K562 (cell line): ENCODE results near the gene GALNT7. TPM values are rescaled to one million over a fixed set of nuclear protein-coding genes. Genes with fewer than 3 reads are reported as not detected.

Source experiments
- ATAC-seq: fragments of 200-7000 bp; cut with Tn5 transposase; 3 replicates; pipeline ENCODE4 v1.9.1; 2020; ENCODE audit warnings: moderate library complexity
- BruUV-seq: library from RNA; stranded (reverse); fragments of 400-500 nt; replicated peaks from 2 replicates; lab custom pipeline; 2021; lab: Mats Ljungman, UMichigan
- CTCF ChIA-PET: fragments of 300-600 bp; formaldehyde crosslinking; extraction: SDS; loops from one replicate; lab custom pipeline; 2021; ENCODE audit warnings: low intra/inter-chr PET ratio; lab: Yijun Ruan, JAX
- POLR2A ChIA-PET: fragments of 300-600, 350-650 bp; sonication (Branson Sonifier 250); formaldehyde crosslinking; extraction: SDS; loops from one replicate; lab custom pipeline; 2021; ENCODE audit warnings: antibody characterized with exemption, inconsistent platforms; lab: Yijun Ruan, JAX
- DNase-seq, 4 experiments: peaks; one replicate each; pipeline versions ENCODE4 v3.0.0 to v3.0.0-alpha.2; 2011 to 2018; ENCODE audit warnings: low spot score in 3 of 4, mixed read lengths in 3 of 4; ENCODE audit errors: extremely low read depth in 1 of 4
- FAIRE-seq: peaks from 2 replicates; lab custom pipeline; 2011; peaks lifted over from hg19 to GRCh38; lab: Jason Lieb, UNC
- H2AFZ ChIP-seq: 2 replicates; pipeline ENCODE4 v1.6.0; 2011; ENCODE audit warnings: low read depth, low read length, control low read depth, inconsistent platforms
- H3K27ac ChIP-seq: fragments of 200-600 bp; 3 replicates; pipeline ENCODE4 v1.8.0; 2011; ENCODE audit warnings: low read depth, mild to moderate bottlenecking, control low read depth, inconsistent platforms, low read length, moderate library complexity, mixed read lengths; ENCODE audit errors: extremely low read depth
- H3K27me3 ChIP-seq, 2 experiments: fragments of 300-600 bp in 1 of 2; 2 replicates in 1 of 2; 3 replicates in 1 of 2; pipeline versions ENCODE4 v1.6.0 to v1.8.0; 2011; ENCODE audit warnings: inconsistent platforms in 2 of 2, low read length in 2 of 2, mild to moderate bottlenecking in 1 of 2, mixed read lengths in 1 of 2, moderate library complexity in 1 of 2; ENCODE audit not compliant: control insufficient read depth in 2 of 2, insufficient read depth in 2 of 2
- H3K36me3 ChIP-seq: fragments of 300-600 bp; 3 replicates; pipeline ENCODE4 v1.8.0; 2011; ENCODE audit warnings: mild to moderate bottlenecking, low read length, inconsistent platforms; ENCODE audit not compliant: control insufficient read depth, insufficient read depth
- H3K4me1 ChIP-seq, 2 experiments: fragments of 200-600 bp in 1 of 2; replicated peaks in 1 of 2; 2 replicates in 1 of 2; 3 replicates in 1 of 2; pipeline versions ENCODE4 v1.5.1 to v1.8.0; 2011; ENCODE audit warnings: inconsistent platforms in 2 of 2, low read length in 2 of 2, mild to moderate bottlenecking in 1 of 2, mixed read lengths in 1 of 2, moderate library complexity in 1 of 2; ENCODE audit not compliant: control insufficient read depth in 2 of 2, insufficient read depth in 2 of 2
- H3K4me2 ChIP-seq: 2 replicates; pipeline ENCODE4 v1.6.1; 2011; ENCODE audit warnings: low read length, control low read depth, inconsistent platforms, mixed read lengths; ENCODE audit not compliant: insufficient read depth
- H3K4me3 ChIP-seq: fragments of 200-600 bp; sonication (generic), shearing (Covaris generic); 2 replicates; pipeline ENCODE4 v1.5.1; 2016; ENCODE audit warnings: control low read depth, inconsistent platforms
- H3K79me2 ChIP-seq: fragments of 200-600 bp; 3 replicates; pipeline ENCODE4 v1.8.0; 2011; ENCODE audit warnings: low read length, inconsistent platforms; ENCODE audit not compliant: control insufficient read depth, insufficient read depth
- H3K9ac ChIP-seq, 2 experiments: 2 replicates each; pipeline versions ENCODE4 v1.6.0 to v1.6.1; 2011; ENCODE audit warnings: low read depth in 2 of 2, low read length in 2 of 2, control low read depth in 1 of 2, inconsistent platforms in 1 of 2, mild to moderate bottlenecking in 1 of 2, mixed read lengths in 1 of 2; ENCODE audit not compliant: insufficient read depth in 1 of 2
- H3K9me1 ChIP-seq: one replicate; pipeline ENCODE4 v1.6.0; 2011; ENCODE audit warnings: inconsistent platforms, mild to moderate bottlenecking, low read length, moderate library complexity; ENCODE audit not compliant: control insufficient read depth, insufficient read depth
- H3K9me3 ChIP-seq: replicated peaks from 2 replicates; pipeline ENCODE4 v1.5.1; 2011; ENCODE audit warnings: low read depth, low read length, inconsistent platforms; ENCODE audit not compliant: control insufficient read depth, insufficient read depth
- H4K20me1 ChIP-seq: replicated peaks from 2 replicates; pipeline ENCODE4 v1.6.1; 2011; ENCODE audit warnings: low read length, inconsistent platforms, mixed read lengths; ENCODE audit not compliant: control insufficient read depth, insufficient read depth
- ARID1B ChIP-seq: fragments of 450-650 bp; IDR thresholded peaks from 2 replicates; pipeline ENCODE4 v1.6.1; 2016; ENCODE audit warnings: antibody characterized with exemption, mild to moderate bottlenecking, inconsistent platforms
- DPF2 ChIP-seq: fragments of 450-650 bp; IDR thresholded peaks from 2 replicates; pipeline ENCODE4 v1.6.1; 2016
- HNRNPK ChIP-seq: fragments of 200-400 bp; formaldehyde crosslinking; IDR thresholded peaks from one replicate; pipeline ENCODE4 v1.6.1; 2018; ENCODE audit warnings: mild to moderate bottlenecking, low read depth, low read length; ENCODE audit not compliant: poor library complexity, severe bottlenecking
- ILF3 ChIP-seq: fragments of 450-650 bp; IDR thresholded peaks from 2 replicates; pipeline ENCODE4 v1.6.1; 2018; ENCODE audit warnings: antibody characterized with exemption, mild to moderate bottlenecking, moderate library complexity, borderline replicate concordance
- L3MBTL2 ChIP-seq: fragments of 450-650 bp; IDR thresholded peaks from 2 replicates; pipeline ENCODE4 v1.6.1; 2016; ENCODE audit warnings: mild to moderate bottlenecking, moderate library complexity
- NFE2 ChIP-seq: IDR thresholded peaks from 2 replicates; pipeline ENCODE4 v1.6.1; 2014; ENCODE audit warnings: antibody characterized with exemption, low read depth
- PHTF2 ChIP-seq: fragments of 250-450 bp; sonication (Bioruptor Pico); IDR thresholded peaks from 2 replicates; pipeline ENCODE4 v1.5.0; 2021; ENCODE audit warnings: mild to moderate bottlenecking
- WGBS: fragments of 100-300 bp; shearing (Covaris generic); methylation state at CpG from one replicate; pipeline ENCODE4 v1.1.6; 2016; ENCODE audit warnings: low coverage, mixed read lengths; ENCODE audit not compliant: insufficient coverage; ENCODE audit errors: missing lambda C conversion rate; 5-methylcytosine and 5-hydroxymethylcytosine counted together
- in situ Hi-C: fragments of 300-500 bp; cut with MboI; formaldehyde crosslinking; loops from 4 replicates; pipeline ENCODE4 v1.15.0; 2018; ENCODE audit warnings: inconsistent platforms, mixed read lengths
- intact Hi-C: fragments of 100-400 bp; cut with micrococcal nuclease; formaldehyde crosslinking; loops from 2 replicates; pipeline ENCODE4 v1.14.2; 2022
- polyA plus RNA-seq, 8 experiments: library from polyadenylated mRNA; depleted of rRNA in 4 of 8; stranded (reverse) in 5 of 8; unstranded in 3 of 8; fragments of >200 nt; fragmentation: Nextera tagmentation in 2 of 8; fragmentation: Illumina TruSeq in 1 of 8; extraction: Ambion mirVana in 2 of 8; extraction: Trizol in 1 of 8; gene quantifications; 2 replicates each; pipeline versions ENCODE4 v1.2.1 to v1.2.3, GENCODE V29; 2011 to 2014; ENCODE audit warnings: inconsistent platforms in 1 of 8, missing spikeins in 1 of 8
- total RNA-seq, 7 experiments: library from RNA; depleted of rRNA in 6 of 7; stranded (reverse); fragments of >200 nt in 6 of 7; fragmentation: Illumina TruSeq in 2 of 7; extraction: Trizol in 2 of 7; gene quantifications; 2 replicates each; pipeline versions ENCODE4 v1.2.1 to v1.2.3, GENCODE V29; 2011 to 2021; ENCODE audit warnings: low replicate concordance in 1 of 7
- TF ChIP-seq, protein P1 (sequence below): fragments of 450-650 bp; IDR thresholded peaks from 2 replicates; pipeline ENCODE4 v1.6.1; 2016
- TF ChIP-seq, protein P2 (sequence below), 2 experiments: fragments of 450-650 bp in 1 of 2; sonication (generic) in 1 of 2; formaldehyde crosslinking in 1 of 2; IDR thresholded peaks in 1 of 2; conservative IDR thresholded peaks in 1 of 2; 2 replicates each; pipeline versions ENCODE4 v1.6.1 to v1.8.1; 2016 to 2023; ENCODE audit warnings: mild to moderate bottlenecking in 2 of 2, moderate library complexity in 2 of 2, inconsistent platforms in 1 of 2, missing genetic modification reagents in 1 of 2

GALNT7 gene
- total and polyA plus RNA-seq, 9 of the 15 experiments (the other 6 are each of a cell fraction or from before 2014, with no cell fraction given) = 16.7 to 38.7 (median 31.1) TPM

DNA sequence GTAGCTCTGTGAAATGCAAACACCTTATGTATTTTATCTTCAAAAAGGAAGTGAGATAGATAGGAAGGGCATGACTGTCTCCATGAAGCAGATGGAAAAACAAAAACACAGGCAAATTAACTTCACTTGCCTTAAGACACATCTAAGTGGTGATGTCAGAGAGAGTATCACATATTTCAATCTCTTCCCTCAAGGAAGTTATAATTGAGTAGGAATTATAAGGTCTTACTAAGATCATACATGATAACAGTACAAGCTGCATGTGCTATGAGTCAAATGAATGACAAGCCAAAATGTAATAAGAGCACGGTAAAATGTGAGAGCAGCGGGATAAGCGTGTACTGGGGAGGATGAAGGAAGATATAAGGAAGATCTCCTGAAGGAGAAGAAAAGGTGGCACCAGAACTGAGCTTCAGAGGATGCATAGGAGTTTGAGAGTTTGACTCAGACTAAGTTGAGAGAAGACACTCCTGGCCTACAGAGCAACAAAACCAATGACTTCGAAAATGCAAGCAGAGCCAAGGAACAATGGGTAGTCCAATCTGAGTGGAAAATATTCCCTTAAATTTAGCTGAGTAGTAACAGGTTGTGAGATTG lies 43.3 kb upstream of the GALNT7 start:
- Histone ChIP-seq H3K79me2 (no peaks in the 10 kb centered on the region), H3K4me1 (peaks cover 11 to 22% of the 10 kb centered on the region in 2 experiments; a peak in 3 of 5 replicates), H3K9ac (no peak overlapping the region), H3K4me3 (no peak overlapping the region), H3K9me1 (no peaks in the 10 kb centered on the region), H3K36me3 (no peaks in the 10 kb centered on the region), H3K27me3 (no peaks in the 10 kb centered on the region), H3K9me3 (no peaks in the 10 kb centered on the region), H3K27ac (no peak overlapping the region), H4K20me1 (no peaks in the 10 kb centered on the region), H2AFZ (peak overlapping the region; percentile 47; the same call in 1 of the 2 replicates), H3K4me2 (no peak overlapping the region)
- WGBS = 28% methylated on average over 4 of the region's 4 CpGs
- ChIA-PET CTCF (no interaction called here), POLR2A (no interaction called here)
- intact Hi-C loops (no loop called here), in situ Hi-C loops (no loop called here)
- FAIRE-seq (peak; percentile 26), ATAC-seq (no peak; the same call in 2 of the 3 replicates), DNase-seq (no peak)
- TF ChIP-seq, protein P1, sequence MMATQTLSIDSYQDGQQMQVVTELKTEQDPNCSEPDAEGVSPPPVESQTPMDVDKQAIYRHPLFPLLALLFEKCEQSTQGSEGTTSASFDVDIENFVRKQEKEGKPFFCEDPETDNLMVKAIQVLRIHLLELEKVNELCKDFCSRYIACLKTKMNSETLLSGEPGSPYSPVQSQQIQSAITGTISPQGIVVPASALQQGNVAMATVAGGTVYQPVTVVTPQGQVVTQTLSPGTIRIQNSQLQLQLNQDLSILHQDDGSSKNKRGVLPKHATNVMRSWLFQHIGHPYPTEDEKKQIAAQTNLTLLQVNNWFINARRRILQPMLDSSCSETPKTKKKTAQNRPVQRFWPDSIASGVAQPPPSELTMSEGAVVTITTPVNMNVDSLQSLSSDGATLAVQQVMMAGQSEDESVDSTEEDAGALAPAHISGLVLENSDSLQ = peak; percentile 36
- TF ChIP-seq ARID1B = peak; percentile 36
- TF ChIP-seq NFE2 = peak; percentile 30; the same call in 1 of the 2 replicates
- no peak for TF ChIP-seq PHTF2 (CRISPR knock-in tag)
- 0 out of 2 replicates have a peak, but pooled peaks have one; percentile 19 for TF ChIP-seq L3MBTL2
- TF ChIP-seq, protein P2, sequence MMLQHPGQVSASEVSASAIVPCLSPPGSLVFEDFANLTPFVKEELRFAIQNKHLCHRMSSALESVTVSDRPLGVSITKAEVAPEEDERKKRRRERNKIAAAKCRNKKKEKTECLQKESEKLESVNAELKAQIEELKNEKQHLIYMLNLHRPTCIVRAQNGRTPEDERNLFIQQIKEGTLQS (IDR thresholded peaks at IDR 0.05) = peak; percentile 29; the same call in 1 of the 2 replicates
- TF ChIP-seq, protein P2 (CRISPR knock-in tag; conservative IDR thresholded peaks at IDR 0.05) = no peak
- no peak for TF ChIP-seq HNRNPK
- TF ChIP-seq DPF2 = peak; percentile 45
- no peak for TF ChIP-seq ILF3
- BruUV-seq = no TSS peak
